DMS79 (cell line): ENCODE data around the gene RNF150.

Source experiments
- DNase-seq: peaks from one replicate; lab custom pipeline; 2025; lab: John Stamatoyannopoulos, UW

The RNF150 gene

DNA sequence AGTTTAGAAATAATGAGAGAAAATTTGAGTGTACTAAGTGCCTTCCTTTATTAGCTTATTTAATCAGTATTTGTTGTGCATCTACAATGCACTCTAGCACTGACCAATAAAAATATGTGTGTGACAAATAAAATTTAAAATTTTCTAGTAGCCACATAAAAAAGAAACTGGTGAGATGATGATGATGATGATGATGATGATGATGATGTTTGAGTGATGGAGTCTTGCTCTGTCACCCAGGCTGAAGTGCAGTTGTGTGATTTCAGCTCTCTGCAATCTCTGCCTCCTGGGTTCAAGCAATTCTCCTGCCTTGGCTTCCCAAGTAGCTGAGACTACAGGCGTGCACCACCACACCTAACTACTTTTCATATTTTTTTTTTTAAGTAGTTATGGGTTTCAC is 110.2 kb downstream of the RNF150 start:
- no peak for DNase-seq

DNA sequence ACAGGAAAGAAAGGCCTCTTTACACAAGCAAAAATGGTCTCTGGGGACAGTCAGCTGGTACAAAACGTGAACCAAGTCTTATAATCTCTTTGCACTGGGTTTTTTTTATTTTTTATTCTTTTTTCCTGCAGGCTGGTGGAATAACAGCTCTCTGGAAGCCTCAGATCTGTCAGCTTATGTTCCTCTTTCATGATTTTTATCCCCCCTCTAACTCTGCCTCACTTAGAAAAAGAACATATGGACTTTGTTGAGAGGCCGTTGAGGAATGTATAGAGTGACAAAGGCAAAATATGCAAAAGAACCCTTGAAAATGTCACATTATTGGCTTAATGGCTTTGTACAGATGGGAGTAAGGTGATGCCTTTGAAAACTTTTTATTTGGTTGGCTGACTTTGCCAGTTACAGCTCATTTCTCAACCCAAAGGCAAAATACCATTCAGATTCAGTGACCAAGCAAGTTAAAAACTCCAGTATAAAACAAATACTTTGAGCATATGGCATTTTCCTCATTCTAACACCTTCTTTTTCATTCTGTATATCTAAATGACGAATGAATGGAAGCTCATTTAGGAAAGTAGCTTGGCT is 111.1 kb downstream of the RNF150 start:
- DNase-seq: no peak

DNA sequence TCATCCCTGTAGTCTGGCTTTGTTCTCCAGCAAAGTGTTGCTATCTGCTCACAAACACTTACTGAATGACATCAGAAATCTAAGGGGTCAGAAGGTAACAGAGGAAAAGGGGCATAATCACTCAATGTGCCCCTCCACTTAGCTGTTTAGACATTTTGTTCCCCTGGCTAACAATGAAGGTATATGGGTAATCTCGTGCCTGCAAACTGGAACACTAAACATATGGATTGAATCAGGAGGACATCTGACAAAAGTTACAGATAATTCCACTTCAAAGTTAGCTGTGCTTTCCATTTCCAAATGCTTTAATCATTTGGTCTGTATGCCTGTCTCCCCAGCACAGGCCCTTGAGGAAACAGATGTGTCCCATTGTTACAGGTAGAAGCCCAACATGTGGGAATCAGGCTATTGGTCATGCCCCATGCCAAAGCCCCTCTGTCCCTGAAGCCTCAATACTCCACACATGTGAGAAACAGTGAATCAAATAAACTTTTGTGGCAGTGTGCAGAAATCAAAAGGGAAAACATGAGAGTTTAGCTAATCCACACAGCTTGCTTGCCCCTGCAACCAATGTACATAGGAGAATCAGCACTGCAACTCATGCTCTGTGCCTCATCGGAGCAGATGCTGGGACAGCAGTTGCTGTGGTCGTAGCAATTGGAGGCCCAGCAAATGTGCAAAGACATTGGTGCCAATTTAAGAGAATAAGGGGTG is 111.7 kb downstream of the RNF150 start:
- no peak for DNase-seq

DNA sequence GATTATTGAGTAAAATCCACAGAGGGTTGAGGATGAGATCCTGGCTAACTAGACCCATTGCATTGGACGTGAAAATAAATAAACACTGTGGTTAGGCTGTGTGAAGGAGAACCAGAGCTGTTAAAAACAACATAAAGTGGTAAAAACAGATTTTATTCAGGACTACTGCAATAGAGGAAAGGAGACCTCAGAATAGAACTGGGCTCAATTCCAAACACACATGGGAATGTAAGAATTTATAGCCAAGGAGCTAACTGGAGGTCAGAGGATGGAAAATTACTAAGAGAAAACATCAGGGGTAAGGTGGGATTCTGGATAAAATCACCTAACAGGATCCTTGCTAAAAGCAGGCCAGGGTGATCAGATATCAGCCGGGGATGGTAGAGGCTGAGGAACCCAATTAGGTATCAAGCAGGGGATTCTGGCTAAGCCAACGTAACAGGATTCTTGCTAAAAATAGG is 112.4 kb downstream of the RNF150 start:
- DNase-seq: no peak

DNA sequence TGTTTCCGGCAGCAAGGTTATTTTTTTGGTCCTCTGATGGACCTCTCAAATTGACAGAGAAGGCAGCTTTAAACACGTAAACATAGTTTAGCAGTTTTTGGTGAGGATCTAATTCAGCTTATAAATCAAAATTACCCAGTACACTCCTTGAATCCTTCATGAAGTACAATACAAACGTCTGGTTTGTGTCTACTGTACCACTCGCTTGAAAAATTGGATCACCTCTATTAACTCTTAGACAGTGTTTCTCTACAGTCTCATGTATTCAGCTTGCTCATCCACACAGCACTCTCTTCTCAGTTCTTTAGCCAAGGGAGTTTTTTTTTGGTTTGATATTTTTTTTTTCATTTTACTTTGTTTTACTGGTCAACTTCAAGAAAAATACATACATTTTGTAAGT is 113.5 kb downstream of the RNF150 start:
- DNase-seq: no peak

DNA sequence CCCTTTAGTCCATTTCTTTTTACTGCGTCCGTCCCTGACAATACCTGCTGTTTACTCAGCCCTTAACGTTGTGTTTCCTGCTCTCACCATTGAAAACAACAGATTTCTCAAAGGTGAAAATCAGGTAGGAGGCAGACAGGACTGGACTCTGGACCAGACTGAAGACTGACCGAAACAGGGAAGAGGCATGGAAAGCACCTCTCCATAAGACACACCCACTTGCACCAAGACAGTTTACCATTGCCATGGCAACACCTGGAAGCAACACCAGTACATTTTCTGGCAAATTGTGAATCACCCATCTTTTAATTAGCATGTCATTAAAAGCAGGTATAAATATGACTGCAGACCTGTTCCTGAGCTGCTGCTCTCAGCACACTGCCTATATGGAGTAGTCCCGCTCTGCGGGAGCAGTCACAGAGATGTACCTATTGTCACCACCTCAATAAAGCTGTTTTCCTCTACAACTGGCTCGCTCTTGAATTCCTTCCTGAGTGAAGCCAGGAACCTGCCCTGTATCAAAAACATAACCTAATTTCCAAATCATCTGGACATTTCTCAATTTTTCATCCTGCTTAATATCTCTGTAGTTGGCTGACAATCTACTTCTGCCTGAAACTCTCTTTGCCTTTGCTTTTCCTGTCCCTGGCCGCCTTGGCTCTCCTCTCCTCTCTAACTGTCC is 117.0 kb downstream of the RNF150 start:
- no peak for DNase-seq

DNA sequence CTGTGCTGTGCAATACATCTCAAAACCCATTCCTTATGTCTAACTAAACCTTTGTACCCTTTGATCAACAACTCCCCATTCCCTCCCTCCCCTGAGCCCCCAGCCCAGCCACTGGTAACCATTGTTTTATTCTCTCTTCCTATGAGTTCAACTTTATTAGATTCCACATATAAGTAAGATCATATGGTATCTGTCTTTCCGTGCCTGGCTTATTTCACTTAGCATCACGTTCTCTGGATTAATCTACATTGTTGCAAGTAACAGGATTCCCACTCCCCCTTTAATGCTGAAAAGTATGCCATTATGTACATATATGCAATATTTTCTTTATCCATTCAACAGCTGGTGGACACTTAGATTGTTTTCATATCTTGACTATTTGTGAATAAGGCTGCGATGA is 119.4 kb downstream of the RNF150 start:
- DNase-seq: no peak

DNA sequence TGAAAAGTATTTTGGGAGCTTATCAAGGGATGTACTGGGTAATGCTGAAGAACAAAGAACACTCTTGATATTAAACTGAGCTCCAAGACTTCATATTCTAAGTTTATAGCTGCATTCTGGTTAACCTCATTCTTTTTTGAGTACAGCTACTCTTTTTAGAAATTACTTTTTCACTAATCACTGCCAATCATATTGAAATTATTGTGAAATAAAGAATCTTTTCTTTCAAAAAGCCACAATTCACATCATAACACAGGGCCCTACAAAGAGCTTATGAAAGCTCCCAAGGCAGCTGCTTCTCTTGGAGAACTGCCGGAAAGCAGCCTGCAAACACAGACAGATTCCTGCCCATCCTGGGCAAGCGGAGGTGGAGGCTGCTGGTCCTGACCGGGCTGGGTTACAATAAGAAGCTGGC is 121.4 kb downstream of the RNF150 start:
- DNase-seq: no peak

DNA sequence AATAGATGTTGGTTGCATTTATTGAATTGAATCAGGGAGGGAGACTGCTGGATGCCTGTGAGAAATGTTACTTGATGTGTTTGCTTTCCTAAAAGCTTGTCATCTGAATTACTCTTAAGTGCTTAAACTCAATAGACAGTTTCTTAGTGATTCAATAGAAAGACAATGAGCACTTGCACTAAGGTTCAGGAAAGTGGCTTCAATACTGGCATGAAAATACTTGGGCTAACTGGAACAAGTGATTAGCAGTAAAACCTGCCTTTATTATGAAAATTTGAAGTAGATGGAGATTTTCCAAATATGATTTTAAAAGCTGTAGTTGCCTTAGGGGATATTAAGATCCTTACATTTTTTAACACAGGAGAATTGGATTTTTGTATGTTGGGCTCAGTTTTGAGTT is 123.3 kb downstream of the RNF150 start:
- peak; percentile 53 for DNase-seq

DNA sequence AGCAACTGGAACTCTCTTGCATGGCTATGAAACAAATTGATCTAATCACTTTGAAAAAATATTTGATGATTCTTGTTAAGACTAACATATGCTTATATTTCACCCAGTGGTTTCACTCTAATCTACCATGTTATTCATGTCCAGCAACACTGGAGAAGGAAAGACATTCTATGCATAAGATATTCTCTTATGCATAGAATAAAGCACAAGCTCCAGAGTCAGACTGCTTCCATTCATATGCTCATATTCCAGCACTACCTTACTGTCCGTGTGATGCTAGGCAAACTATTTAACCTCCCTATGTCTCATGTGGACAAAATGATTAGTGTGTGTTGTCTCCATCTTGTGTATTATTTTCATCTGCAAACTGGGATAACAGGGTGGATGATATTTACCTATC is 124.1 kb downstream of the RNF150 start:
- DNase-seq: no peak

DNA sequence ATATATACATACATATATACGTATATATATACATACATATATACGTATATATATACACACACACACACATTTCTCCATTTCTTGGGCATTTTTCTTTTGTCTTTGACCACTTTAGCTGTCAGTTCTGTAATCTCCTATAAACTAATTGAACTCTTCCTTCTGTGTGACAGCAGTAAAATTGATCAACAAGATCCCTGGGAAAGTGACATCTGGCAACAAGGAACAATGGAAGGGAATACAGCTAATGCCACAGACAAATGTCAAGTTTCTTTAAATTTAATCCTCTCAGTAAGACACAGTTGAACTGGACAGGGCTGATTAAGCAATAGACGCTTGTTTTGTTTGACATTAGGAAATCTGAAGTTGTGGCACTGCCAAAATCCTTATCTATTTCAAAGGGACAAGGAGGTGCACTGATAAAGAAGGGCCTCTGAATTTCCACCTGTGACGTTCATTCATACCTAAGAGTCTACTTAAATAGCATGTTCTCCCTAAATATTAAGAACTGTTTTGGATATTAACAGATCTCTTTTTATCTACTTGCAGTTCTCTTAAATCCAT is 126.9 kb downstream of the RNF150 start:
- DNase-seq: no peak

DNA sequence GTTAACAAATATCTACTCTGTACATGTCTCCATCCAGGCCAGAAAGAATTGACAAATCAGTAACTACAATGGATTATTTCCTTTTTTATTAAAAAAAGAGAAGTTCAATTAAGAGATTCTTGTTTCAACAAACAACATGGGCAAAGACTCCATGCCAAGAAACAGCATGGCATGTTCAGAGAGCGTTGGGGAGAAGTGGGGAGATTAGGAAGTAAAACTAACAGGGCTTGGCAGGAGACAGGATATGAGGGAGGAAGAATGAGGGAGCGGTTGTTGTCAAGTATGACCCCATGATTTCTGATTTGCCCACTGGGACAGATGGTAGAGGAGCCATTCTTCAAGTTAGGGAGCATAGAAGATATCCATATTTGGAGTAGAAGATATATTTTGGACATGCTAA is 128.4 kb downstream of the RNF150 start:
- DNase-seq: no peak

DNA sequence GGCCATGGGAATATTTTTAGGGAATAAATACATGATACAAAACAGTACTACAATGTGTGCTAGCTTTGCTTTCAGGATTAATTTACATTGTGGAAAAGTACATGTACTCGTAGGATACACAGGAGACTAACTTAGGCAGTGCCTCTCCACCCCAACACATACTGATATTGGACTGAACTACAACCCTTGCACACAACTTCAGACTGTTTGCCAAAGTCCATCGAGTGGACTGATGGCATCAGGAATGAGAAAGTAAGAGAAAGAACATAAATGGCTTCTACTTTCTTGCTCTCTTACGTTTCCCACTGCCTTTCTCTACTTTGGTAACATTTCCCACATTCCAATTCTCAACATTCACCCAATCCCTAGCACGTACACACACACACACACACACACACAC is 130.1 kb downstream of the RNF150 start:
- DNase-seq: no peak

DNA sequence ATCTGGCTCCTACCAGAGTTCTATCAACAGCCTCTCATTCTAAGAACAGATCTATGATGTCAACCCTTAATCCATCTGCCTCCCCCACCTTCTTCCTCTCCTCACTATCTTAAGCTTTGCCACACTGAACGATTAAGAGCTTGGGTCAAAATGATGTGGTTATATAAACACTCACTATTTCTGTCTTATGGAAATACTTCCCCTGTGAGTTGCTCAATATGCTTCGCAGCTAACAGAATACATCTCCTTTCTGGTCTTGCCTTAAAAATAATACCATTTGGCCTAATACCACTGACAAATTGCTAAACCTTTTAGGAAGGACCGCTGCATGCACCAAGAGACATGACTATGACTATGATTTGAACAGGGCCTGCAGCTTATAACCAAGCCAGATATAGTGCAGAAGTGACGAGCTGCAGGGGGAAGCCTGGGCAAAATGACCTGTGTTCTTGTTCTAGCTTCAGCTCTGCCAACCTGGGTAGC is 130.9 kb downstream of the RNF150 start:
- DNase-seq: no peak

DNA sequence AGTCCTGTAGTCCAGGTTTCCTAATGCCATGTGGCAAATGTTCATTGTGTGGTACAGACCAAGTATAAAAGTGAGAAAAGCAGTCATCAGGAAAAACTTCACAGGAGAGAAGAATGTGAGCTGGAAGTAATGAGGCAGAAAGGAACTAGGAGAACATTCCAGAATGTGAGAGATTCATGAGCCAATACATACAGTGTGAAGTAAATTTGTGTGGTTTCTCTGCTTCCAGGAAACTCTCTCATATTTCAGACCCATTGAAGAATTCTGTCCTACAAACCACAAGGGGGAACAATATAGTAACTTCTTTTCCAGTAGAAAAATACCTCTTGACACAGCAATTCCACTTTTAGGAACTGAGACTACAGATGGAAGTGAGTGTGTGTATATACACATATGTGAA is 136.5 kb downstream of the RNF150 start:
- DNase-seq: no peak

DNA sequence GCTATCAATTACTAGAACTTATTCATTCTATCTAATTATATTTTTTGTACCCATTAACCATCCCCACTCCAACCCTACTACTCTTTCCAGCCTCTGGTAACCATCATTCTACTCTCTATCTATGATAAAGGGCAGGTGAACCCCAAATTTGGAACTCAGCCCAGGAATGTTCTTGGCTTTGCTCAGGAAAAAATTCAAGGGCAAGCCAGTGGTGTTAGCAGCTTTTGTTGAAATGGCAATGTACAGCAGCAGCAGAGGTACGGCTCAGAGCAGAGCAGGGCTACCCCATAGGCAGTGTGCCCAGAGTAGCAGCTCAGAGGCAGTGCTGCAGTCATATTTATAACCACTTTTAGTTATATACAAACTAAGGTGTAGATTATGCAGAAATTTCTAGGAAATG is 138.2 kb downstream of the RNF150 start:
- DNase-seq: no peak

DNA sequence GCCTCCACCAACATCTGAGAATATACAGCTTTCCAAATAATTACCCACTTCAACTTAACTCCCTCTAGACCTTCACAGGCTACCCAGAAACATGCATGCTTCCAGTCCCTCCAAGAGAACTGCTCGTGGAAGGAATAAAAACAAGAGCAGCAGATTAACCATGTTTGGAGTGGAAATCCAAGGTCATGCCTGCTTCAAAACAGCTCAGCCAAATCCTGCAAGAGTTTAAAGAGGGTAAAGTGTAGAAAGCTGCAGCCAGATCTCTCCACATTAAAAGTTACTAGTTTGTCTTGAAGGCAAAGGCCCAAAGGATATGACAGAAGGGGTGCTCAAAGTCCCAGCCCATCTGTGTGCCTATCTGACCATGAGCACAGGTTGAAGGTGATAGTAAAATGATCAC is 139.3 kb downstream of the RNF150 start:
- no peak for DNase-seq

DNA sequence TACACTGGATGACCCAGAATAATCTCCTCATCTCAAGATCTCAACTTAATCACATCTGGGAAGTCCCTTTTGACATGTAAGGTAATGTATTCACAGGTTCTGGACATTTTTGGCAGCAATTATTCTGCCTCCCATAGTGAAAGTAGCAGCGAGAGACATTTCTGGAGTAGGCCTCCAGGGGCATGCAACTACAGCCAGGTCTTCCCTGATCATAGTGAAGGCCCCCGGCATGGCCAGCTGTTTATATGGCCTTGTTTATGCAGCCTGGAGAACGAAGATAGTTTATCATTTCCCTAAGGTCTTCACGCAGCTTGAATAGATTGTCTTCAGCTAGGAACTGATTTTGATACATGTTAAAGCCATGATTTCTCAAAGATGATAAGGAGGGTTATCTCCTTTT is 139.9 kb downstream of the RNF150 start:
- DNase-seq: no peak

DNA sequence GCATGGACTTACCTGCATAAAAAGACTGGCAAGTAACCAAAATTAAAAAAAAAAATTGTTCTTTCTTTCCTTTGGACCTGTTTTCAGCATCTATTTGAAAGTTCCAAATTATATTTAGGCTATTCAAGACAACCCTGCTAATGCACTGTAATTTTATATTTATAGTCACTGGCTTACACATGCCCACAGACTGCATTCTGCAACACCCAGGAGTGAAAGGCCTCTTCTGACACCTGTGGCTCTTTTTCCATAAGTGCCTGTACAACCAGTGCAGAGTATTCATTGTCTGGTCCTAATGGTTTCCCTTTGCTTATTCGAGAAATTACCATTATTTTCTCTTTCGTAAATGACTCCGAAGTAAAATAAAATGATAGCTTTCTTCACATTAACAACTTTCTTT is 143.3 kb downstream of the RNF150 start:
- DNase-seq: no peak

DNA sequence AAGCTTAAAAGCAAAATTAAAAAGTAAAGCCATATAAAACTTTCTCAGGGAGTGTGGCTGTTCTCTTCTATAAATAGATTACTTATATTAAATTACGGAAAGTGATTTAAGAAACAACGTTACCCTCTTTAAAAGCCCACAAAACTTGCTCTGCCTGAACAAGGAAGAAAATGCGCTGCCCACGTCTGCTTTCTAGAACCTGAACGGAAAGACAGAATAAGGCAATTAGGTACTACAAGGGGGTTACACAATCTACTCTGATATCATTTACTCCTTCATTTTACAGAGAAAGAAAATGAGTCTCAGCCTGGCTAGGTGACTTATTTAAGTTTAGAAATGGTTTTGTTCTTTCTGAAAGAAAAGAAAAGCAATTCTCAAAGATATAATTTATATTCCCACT is 147.2 kb downstream of the RNF150 start:
- DNase-seq: no peak

DNA sequence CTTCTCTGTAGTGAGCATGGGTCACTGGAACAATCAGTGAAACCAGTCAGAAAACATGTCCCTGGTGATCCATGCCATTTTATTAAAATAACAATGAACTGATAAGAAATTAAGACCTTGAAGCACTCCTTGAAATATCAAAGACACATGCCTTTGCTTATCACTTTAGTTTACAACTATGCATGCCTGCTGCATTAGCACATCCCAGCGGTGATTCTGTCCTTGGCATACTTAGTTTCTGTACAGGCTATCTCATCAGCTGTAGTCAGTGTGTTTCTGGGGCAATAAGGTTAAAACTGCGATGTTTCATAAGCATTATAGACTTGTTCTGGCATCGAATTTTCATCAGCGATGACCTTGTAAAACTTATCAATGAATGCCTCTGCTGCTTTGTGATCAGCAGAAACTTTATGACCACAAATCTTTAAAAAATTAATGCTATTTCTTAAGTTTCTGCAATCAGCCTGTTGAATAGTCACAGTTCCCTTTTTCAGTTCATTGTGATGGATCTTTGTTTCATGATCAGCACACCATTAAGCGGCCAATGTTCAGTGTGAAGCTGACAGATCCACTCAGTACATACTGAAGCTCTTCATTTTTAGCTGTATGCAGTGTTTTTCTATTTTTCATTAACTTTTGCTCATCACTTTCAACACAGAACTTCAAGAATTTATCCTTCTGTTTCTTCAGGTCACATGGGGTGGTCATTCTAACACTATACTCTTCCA is 150.5 kb downstream of the RNF150 start:
- DNase-seq: no peak
